Gastrocnemius medialis (tissue), 4 donors: ENCODE data around the gene AKR7A3.
"Not testable (repeated sequence)": the region's sequence is repeated elsewhere in the genome, so short reads cannot be mapped to it uniquely, and the experiment has no call there.

Source experiments
- POLR2A ChIP-seq, 2 donors: fragments of 450-650 bp; IDR thresholded peaks; one replicate each; pipeline ENCODE4 v1.6.1; 2017; ENCODE audit warnings: antibody characterized with exemption in 2 of 2, mild to moderate bottlenecking in 2 of 2, moderate library complexity in 2 of 2
- TF ChIP-seq, protein P1 (sequence below), 5 experiments: fragments of 450-650 bp in 3 of 5; fragments of 200-600 bp in 2 of 5; sonication (generic) in 2 of 5; IDR thresholded peaks in 4 of 5; conservative IDR thresholded peaks in 1 of 5; 1 replicate in 4 of 5; 2 replicates in 1 of 5; pipeline ENCODE4 v1.5.1; 2016 to 2019; ENCODE audit warnings: antibody characterized with exemption in 5 of 5, mild to moderate bottlenecking in 3 of 5, moderate library complexity in 3 of 5

- TF ChIP-seq, protein P1, sequence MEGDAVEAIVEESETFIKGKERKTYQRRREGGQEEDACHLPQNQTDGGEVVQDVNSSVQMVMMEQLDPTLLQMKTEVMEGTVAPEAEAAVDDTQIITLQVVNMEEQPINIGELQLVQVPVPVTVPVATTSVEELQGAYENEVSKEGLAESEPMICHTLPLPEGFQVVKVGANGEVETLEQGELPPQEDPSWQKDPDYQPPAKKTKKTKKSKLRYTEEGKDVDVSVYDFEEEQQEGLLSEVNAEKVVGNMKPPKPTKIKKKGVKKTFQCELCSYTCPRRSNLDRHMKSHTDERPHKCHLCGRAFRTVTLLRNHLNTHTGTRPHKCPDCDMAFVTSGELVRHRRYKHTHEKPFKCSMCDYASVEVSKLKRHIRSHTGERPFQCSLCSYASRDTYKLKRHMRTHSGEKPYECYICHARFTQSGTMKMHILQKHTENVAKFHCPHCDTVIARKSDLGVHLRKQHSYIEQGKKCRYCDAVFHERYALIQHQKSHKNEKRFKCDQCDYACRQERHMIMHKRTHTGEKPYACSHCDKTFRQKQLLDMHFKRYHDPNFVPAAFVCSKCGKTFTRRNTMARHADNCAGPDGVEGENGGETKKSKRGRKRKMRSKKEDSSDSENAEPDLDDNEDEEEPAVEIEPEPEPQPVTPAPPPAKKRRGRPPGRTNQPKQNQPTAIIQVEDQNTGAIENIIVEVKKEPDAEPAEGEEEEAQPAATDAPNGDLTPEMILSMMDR (IDR thresholded peaks at IDR 0.05 in 4 of 5, conservative IDR thresholded peaks at IDR 0.05 in 1 of 5) = not testable (repeated sequence)
- not testable (repeated sequence) for TF ChIP-seq POLR2A (IDR thresholded peaks at IDR 0.05)
Measured at GRCh38 chr1:19285366-19285765, 3.2 kb downstream of the AKR7A3 start.
